Bronchial epithelial cell (primary cell): ENCODE measurements around the gene CCNYL1. TPM values are rescaled to one million over a fixed set of nuclear protein-coding genes. Genes with fewer than 3 reads are reported as not detected.
A peak's percentile ranks its signal among the peaks of the same experiment; 100 is the strongest.

Experiments used
- DNase-seq: peaks from one replicate; pipeline ENCODE4 v3.0.0-alpha.2; 2010; ENCODE audit warnings: low read depth
- FAIRE-seq: peaks from 2 replicates; lab custom pipeline; 2011; peaks lifted over from hg19 to GRCh38; lab: Jason Lieb, UNC
- H3K27me3 ChIP-seq: 2 replicates; pipeline ENCODE4 v1.5.1; 2011; ENCODE audit warnings: low read length; ENCODE audit not compliant: control insufficient read depth, insufficient read depth
- H3K36me3 ChIP-seq: 2 replicates; pipeline ENCODE4 v1.5.1; 2011; ENCODE audit warnings: low read length; ENCODE audit not compliant: control insufficient read depth, insufficient read depth
- H3K4me3 ChIP-seq: 2 replicates; pipeline ENCODE4 v1.5.1; 2011; ENCODE audit warnings: mild to moderate bottlenecking, low read depth, low read length, control low read depth
- CTCF ChIP-seq: IDR thresholded peaks from 2 replicates; pipeline ENCODE4 v1.5.1; 2011; ENCODE audit warnings: mild to moderate bottlenecking, moderate library complexity, low read length, control low read depth, inconsistent platforms; ENCODE audit not compliant: insufficient read depth, severe bottlenecking
- total RNA-seq: library from RNA; depleted of rRNA; stranded (reverse); fragments of >200 nt; gene quantifications from 2 replicates; pipeline ENCODE4 v1.2.1, GENCODE V29; 2014

Gene CCNYL1
- total RNA-seq, 1 donor from 2014 or later = 5.5 TPM

DNA sequence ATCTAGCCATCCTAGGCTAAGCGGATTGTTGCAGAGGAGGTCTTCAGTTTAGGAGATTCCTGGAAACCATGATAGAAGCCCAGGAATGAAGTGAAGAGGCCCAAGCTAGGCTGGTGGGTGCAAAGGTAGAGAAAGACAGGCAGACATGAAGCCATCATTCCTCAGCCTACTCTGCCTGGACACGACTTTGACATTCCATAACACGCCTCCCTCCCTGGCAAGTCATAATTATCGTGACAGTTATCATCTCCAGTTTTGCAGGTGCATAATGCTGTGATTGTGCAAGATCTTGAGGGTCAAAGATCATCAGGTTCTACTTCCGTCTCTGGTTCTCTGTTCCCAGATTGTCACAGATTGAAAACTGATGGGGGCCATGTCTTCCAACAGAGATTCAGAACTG is 73.5 kb downstream of the CCNYL1 start:
- FAIRE-seq = no peak

GRCh38 chr2:207787017-207787416 is 75.6 kb downstream of the CCNYL1 start:
- Histone ChIP-seq H3K27me3 (no peaks in the 10 kb centered on the region), H3K4me3 (no peak overlapping the region), H3K36me3 (no peaks in the 10 kb centered on the region)
- FAIRE-seq (no peak), DNase-seq (no peak)
- no peak for TF ChIP-seq CTCF

More for the DNA sequence above, 73.5 kb downstream of the CCNYL1 start:
- no peaks in the 10 kb centered on the region for H3K27me3 ChIP-seq
- no peaks in the 10 kb centered on the region for H3K36me3 ChIP-seq
- H3K4me3 ChIP-seq = no peak overlapping the region
- no peak for TF ChIP-seq CTCF
- peak; percentile 60 for DNase-seq

- Histone ChIP-seq H3K36me3 (no peaks in the 10 kb centered on the region), H3K27me3 (no peaks in the 10 kb centered on the region), H3K4me3 (no peak overlapping the region)
- FAIRE-seq (no peak), DNase-seq (no peak)
- no peak for TF ChIP-seq CTCF
Measured at GRCh38 chr2:207787800-207788199, 76.4 kb downstream of the CCNYL1 start.

- Histone ChIP-seq H3K4me3 (no peak overlapping the region), H3K27me3 (no peaks in the 10 kb centered on the region), H3K36me3 (no peaks in the 10 kb centered on the region)
- FAIRE-seq = no peak
- no peak for DNase-seq
- TF ChIP-seq CTCF = no peak
Measured at GRCh38 chr2:207790898-207791297, 79.5 kb downstream of the CCNYL1 start.

DNA sequence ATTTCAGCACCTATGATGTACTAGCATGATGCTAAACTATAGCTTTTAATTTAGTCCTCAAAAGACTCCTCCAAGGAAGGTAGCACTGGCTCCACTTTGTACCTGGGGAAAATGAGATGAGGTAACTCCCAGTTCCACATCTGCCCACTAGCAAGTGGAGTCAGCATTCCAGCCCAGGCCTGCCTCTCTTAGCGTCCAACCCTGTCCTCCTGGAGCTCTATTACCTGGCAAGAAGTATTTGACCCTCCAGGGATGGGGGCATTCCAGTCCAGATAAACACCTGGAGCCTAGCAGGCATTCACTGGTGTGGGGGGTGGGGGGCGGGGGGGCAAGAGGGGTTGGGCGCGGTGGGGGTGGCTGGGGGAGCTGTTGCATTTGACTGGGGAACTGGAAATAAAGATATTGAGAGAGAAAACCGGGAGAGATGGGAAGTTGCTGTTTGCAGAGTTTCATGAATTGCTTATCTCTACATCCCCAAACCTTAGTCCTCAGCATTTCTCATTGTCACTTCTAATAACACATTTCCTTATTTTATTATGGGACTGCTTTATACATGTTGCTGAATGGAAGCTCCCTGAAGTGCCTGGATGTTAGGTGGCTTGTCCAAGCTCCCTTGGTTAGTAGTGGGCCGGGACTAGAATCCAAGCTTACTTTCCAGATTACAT is 80.3 kb downstream of the CCNYL1 start:
- no peaks in the 10 kb centered on the region for H3K36me3 ChIP-seq
- FAIRE-seq = no peak
- no peak overlapping the region for H3K4me3 ChIP-seq
- no peak for TF ChIP-seq CTCF
- peak; percentile 81 for DNase-seq
- H3K27me3 ChIP-seq = no peaks in the 10 kb centered on the region
